Measurements from ENCODE around the gene ULK4.
A peak's percentile ranks its signal among the peaks of the same experiment; 100 is the strongest.
"Not testable (repeated sequence)": the region's sequence is repeated elsewhere in the genome, so short reads cannot be mapped to it uniquely, and the experiment has no call there.

The ULK4 gene

GRCh38 chr3:41290736-41291135, 671.2 kb downstream of the ULK4 start:
- no peak for DNase-seq

- DNase-seq = no peak
Measured at GRCh38 chr3:41290306-41290705, 671.6 kb downstream of the ULK4 start.

GRCh38 chr3:41288785-41289184, 673.1 kb downstream of the ULK4 start:
- DNase-seq = no peak

DNA sequence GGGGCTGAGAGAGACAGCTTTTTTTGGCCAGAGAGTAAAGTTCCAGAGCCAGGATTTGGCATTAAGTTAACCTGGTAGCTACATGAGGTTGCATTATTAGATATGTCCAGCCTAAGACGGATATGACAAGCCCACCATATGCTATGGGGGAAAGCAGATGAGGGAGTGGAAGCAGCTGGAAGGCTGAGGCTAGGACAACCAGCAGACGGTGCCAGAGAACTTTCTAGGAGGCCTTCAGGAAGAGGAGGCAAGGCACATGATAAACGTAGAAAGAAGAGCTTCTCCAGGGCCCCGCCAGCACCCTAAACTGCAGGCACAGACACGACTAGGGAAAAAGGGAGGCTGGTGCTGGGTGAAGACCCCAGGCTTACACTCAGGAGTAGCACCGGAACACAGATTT, 675.6 kb downstream of the ULK4 start:
- peak; percentile 4 to 6 for DNase-seq

DNA sequence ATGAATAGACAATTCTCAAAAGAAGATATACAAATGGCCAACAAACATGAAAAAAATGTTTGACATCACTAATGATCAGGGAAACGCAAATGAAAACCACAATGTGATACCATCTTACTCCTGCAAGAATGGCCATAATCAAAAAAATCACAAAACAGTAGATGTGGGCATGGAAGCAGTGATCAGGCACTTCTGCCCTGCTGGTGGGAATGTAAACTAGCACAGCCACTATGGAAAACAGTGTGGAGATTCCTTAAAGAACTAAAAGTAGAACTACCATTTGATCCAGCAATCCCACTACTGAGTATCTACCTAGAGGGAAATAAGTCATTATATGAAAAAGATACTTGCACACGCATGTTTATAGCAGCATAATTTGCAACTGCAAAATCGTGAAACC, 677.0 kb downstream of the ULK4 start:
- DNase-seq = not testable (repeated sequence)

- no peak for DNase-seq
Measured at GRCh38 chr3:41277790-41278465, 684.0 kb downstream of the ULK4 start.

GRCh38 chr3:41276191-41276590, 685.7 kb downstream of the ULK4 start:
- no peak for DNase-seq

DNA sequence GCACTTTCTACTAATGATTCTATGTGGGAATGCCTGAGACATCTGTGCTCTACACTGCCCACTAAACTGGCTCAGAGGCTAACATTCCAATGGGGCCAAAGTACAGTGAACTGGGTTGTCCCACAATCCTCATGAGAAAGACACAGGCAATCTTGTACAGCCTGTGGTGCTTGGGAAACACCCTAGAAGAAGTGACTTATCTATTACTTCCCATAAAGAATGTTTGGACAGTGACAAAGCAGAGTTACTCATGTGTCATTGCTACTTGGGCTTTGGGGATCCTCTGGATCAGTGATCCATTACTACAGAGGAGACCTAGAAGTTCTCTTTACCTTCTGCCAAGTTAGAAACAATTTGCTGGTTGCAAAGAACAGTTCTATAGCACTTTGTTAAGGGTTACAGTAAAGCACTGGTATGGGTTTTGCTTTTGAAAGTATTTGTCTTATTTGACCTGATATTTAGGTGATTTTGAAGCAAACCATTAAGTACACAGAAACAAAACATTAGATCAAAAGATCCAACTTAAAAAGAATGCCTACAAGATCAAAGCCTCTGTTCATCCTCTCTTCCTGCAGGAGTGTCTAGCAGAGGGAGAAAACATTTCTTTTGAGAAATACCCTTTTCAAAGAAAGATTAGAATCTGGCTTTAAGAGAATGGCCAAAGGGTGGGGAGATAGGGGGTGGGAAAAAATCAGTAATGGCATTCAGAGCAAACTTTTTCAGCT, 686.8 kb downstream of the ULK4 start:
- no peak for DNase-seq

DNA sequence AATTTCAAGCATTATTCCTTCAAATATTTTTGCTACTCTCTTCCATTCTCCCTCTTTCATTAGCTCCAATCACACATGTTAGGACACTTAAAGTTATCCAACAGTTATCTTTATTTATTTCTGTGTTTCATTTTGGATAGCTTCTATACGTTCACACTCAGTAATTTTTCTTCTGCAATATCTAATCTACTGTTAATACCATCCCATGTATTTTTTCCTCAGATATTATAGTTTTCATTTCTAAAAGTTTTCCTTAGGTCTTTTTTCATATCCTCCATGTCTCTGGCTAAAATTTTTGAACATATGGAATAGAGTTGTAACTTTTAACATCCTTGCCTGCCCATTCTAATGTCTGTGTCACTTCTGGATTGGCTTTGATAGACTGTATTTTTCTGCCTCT, 689.2 kb downstream of the ULK4 start:
- DNase-seq = no peak

DNA sequence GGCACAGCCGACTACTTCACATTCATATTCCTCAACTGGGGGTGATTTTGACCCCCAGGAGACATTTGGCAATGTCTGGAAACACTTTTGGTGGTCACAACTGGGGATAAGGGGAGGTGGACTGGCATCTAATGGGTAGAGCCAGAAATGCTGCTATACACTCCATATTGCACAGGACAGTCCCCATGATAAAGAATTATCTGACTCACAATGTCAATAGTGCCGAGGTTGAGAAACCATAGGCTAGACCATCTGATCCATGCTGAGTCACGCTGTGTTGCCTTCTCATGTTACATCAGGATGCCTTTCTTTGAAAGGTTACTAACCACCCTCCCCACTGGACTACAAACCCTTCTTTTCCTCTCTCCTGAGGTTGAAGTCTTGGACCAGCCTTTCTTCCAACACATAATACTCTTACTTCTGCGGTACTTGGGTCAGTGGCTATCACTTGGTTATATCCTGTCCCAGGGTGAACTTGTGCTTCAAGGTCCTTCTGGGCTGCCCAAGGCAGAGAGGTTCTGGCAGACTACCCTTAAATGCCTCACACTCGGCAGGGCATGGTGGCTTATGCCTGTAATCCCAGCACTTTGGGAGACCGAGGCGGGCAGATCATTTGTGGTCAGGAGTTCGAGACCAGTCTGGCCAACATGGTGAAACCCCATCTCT, 693.8 kb downstream of the ULK4 start:
- DNase-seq = no peak

DNA sequence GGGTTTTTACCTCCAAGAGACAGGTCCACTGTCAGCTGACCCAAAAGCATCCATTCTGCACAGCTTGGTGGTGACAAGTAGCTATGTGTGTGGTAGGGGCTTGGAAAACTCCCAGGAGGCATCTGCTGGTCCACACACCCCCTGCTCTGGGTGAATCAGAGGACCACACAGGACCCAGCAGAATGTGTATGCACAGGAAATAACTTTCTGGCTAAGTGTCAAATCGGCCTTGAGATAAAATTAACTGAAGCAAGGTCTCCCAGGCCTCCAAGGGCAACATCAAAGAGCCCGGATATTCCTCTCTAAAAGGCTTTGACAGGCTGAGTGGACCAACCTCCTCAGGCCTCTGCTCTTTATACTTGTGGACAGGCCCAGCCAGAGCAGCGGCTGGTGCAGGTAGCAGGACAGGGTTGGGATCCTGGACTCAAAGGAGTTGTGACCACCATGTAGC, 696.1 kb downstream of the ULK4 start:
- DNase-seq = no peak

DNA sequence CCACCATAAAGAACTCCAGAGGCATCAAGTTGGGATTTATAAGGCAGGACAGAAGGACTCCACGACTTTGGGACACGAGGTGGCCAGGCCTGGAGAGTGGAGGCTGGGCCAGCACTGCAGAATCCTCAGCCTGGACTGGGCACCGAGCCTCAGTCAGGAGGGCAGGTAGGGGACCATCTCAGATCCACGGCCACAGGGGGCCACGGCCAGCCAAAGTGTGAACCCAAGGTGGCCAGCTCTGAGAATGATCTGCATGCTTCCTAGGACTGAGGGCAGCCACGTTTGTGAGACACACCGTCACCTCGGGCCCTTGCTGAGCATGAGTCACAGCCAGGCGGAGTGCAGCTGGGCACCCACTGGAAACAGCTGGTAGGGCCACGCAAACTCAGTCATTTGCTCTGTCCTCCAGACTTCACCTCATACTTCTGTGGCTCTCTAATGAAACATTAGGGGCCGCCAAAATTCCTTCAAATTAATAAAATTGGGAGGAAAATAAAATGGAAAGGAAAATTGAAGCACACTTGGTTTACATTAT, 696.8 kb downstream of the ULK4 start:
- no peak for DNase-seq

GRCh38 chr3:41260063-41260450, 701.8 kb downstream of the ULK4 start:
- no peak for DNase-seq

DNA sequence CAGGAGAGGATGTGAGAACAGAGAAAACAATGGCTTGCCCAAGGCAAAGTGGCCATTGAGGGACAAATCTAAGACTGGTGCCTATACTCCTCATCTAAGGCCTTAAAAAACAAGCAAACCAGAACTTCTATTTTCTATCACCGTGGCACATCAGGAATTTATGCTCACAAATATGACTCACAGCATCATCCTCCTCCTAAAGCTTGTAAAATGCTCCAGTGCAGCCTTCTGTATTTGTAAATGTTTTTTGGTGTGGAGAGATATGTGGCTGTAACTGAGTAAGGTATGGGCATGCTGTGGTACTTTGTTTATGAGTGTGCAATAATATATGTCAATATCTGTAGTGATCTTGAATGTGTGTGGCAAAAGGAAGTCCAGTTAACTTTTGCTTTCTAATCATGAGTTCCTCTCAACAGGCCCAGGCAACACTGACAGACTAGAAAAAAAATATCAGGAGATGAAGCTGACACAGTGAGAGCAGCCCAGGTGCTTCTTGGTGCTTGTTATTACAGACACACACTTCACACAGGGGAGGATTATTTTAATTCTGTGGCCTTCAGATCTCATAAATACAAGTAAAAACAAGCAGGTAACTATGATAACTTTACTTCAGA, 702.3 kb downstream of the ULK4 start:
- no peak for DNase-seq

DNA sequence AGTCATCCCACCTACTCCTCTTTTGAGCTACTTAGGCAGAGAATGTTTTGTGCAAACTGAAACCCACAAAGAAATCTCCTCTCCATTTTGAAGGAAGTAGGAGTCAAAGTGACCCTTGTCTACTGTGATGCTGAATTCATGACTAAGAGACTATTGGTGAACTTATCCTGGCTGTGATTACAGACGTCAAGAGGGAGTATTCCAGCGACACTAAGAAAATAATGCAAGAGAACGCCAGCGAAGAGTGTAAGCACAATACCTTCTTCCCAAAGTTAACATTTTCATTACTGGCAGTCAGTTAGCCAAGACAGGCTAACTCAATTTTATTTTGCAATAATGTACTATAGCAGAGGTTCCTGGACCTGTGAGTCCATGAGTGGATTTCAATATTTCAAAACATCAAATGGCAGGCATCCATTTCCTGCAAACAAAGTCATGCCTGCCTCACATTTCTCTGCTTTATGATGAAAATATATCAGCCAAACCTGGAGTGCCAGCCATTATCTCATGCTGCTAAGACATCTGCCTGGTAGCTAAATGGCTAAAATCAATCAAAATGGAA, 703.6 kb downstream of the ULK4 start:
- DNase-seq = no peak

DNA sequence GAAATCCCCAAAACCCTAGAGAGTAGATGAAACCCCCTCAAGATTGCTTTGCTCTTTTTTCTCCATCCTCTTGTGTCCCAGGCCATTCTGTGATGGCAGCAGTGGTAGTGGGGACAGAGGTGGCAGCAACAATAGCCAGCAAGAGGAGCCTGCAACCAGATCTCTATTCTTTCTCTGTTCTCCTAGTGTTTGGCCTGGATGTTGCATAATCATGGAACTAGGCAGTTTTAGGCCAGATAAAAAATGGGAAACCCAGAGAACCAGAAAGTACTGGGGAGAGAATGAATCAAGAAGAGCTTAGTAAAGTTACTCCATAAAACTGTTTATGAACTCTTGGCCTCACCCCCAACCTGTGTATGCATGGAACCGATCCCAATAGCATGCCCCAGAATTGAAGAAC, 710.3 kb downstream of the ULK4 start:
- DNase-seq = no peak

DNA sequence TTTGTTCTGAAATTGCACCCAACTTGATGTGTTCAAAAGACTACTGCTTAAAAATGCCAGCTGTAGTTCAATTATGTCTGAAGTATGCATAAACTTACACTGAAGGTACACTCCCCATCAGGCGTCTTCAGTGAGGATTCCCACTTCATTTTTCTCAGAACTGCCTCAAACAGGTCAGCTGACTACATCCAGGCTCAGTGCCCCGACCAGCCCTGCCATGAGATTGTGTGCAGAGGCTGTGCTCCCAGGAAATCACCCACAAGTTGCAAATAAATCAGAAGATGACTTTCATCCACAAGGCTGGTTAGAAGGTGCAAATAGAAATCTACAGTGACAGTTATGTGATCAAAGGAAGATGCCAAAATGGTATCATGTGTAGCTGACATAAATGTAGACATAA, 711.1 kb downstream of the ULK4 start:
- no peak for DNase-seq

DNA sequence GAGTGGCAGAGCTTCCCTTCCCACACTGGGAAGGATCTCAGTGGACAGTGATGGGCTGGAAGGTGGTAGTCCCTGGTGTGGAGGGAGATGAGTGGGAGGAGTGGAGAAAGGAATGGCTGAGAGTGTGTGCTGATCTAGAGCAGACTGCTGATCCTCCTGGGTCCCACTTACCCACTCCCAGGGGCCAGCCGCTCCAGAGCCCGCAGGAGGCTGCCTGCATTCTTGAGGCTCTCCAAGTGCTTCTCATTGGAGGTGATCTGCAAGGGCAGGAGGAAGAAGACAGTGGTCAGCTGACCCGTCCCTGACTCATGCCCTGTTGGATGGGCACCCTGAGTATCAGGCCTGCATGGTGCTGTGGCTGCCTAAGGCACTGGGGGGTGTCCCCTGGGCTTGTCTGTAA, 712.6 kb downstream of the ULK4 start:
- DNase-seq = no peak

- DNase-seq = no peak
Measured at GRCh38 chr3:41248525-41248924, 713.4 kb downstream of the ULK4 start.

DNA sequence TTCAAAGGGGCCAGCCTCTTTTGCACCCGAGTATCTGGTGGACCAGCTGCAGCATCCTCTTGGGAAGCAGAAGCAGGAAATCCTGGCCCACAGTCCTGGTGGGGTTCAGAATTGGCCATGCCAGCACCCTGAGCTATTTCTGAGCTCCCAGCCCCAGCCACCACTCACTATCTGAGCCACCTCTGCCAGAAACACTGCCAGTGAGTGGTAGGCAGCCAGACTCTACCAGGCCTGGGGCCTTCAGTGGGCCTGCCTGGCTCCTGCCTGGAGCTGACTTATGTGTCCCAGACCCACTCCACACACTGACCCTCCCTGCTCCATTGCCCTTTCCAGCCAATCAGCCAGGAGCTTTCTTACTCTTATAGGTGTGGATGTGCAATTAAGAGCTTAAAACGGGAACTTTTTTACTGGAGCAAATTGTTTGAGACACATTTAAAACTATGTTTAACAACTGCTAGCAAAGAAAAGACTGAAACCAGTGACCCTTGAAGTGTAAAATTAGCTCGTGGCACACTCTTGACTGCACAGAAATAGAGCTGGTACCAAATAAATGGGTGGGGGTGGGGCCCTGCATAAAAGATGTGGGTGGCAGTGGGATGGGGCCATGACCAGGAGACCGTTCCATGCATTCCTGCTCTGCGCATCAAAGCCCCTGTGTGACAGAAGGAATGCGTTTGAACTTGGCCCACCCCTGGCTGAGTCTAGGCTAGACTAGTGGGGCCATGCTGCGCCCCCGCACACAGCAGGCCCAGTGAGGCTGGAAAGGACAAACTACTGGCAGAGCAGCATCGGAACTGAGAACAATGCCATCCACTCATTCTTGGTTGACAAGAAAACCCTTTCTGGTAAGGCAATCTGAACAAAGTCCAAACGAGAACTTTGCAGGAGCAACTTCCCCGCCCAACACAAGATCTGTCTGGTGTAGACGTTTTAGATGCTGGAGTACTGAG, 714.6 kb downstream of the ULK4 start:
- DNase-seq = no peak

- DNase-seq = no peak
Measured at GRCh38 chr3:41244620-41245336, 717.1 kb downstream of the ULK4 start.

All from NCI-H524 (cell line).